Peyer's patch (tissue), 4 donors: ENCODE results near the gene RNASEH2A.

Experiments
- POLR2A ChIP-seq, 2 donors: fragments of 450-650 bp; IDR thresholded peaks; one replicate each; pipeline ENCODE4 v1.5.1; 2017; ENCODE audit warnings: antibody characterized with exemption in 2 of 2, mild to moderate bottlenecking in 2 of 2, moderate library complexity in 2 of 2
- TF ChIP-seq, protein P1 (sequence below), 6 experiments: fragments of 450-650 bp in 4 of 6; fragments of 200-600 bp in 2 of 6; sonication (generic) in 1 of 6; IDR thresholded peaks; one replicate each; pipeline ENCODE4 v1.5.1; 2017 to 2019; ENCODE audit warnings: antibody characterized with exemption in 6 of 6, mild to moderate bottlenecking in 3 of 6, moderate library complexity in 1 of 6

DNA sequence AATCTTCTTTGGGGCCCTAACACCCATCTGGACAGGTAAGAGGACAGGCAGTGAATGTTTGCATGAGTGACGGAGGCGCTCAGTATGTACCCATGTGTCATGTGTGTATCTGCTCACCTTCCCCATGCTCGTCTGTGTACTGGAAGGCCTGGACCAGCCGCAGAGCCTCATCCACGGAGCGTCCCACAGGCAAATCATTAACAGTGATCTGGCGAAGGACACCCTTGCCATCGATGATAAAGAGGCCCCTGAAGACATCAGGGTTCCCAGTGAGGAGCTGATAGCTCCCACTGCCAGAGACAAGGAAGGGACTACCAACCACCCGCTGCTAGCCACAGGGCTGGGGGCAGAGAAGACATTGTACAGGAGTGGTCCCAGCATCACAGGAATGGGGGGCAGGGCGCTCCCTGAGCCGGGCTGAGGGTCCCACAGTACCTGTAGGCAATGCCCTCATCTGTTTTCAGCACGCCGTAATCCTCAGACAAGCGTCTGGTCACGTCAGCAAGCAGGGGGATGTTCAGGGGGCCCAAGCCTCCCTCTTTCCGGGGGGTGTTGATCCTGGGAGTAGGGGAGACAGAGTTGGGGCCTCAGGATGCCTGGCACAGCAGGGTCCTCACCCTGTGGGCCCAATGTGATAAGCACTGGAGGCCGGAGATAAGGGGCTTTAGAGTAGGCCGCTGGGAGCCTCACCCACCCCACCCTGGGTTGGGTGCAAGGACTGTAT, 6.5 kb upstream of the RNASEH2A start:
- TF ChIP-seq, protein P1, sequence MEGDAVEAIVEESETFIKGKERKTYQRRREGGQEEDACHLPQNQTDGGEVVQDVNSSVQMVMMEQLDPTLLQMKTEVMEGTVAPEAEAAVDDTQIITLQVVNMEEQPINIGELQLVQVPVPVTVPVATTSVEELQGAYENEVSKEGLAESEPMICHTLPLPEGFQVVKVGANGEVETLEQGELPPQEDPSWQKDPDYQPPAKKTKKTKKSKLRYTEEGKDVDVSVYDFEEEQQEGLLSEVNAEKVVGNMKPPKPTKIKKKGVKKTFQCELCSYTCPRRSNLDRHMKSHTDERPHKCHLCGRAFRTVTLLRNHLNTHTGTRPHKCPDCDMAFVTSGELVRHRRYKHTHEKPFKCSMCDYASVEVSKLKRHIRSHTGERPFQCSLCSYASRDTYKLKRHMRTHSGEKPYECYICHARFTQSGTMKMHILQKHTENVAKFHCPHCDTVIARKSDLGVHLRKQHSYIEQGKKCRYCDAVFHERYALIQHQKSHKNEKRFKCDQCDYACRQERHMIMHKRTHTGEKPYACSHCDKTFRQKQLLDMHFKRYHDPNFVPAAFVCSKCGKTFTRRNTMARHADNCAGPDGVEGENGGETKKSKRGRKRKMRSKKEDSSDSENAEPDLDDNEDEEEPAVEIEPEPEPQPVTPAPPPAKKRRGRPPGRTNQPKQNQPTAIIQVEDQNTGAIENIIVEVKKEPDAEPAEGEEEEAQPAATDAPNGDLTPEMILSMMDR (IDR thresholded peaks at IDR 0.05), result no peak
- no peak for TF ChIP-seq POLR2A (IDR thresholded peaks at IDR 0.05)
